HCEC 1CT (cell line): ENCODE data around the gene TEX30.
"Not testable (repeated sequence)": the region's sequence is repeated elsewhere in the genome, so short reads cannot be mapped to it uniquely, and the experiment has no call there.

Source experiments
- DNase-seq: peaks from one replicate; pipeline ENCODE4 v3.0.0-alpha.2; 2017

TEX30 gene

DNA sequence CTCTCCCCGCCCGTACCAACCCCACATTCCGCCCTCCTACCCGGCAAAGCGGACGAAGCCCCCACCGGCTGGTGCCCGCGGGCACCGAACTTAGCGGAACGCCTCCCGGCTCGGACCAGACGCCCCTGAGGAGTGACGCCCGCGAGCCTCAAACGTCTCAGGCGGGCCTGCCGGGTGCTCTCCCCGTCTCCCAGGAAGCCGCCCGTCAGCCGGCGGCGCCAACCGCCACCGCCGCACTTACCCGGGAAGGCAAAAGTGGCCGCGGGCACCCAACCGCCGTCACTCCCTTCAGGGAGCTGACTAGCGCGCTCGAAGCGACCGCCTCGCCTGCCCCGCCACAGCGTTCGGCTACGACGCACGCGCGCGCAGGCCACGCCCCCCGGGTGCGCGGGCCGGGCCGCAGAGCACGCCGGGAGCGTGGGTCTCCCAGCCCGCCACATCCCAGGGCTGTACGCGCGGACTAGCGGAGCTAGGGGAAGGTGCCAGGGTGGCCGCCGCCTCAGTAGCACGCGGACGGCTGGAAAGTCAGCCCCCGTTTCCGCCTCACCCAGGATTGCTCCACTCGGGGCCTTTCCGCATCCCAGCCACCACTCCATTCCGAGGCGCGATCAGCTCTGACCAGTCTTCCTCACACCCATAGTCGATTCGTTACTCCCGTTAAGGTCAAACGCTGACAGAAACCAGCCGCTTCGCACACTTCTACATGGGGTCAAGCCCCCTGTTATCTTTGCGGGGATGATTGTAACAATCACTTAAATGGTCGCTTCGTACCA lies at the start of gene TEX30:
TSS of gene TEX30 (minus strand) at position 346 of the 773 bp plus-strand sequence. CDS start 3,760 bp downstream, outside the sequence.
- DNase-seq = peak; percentile 80

DNA sequence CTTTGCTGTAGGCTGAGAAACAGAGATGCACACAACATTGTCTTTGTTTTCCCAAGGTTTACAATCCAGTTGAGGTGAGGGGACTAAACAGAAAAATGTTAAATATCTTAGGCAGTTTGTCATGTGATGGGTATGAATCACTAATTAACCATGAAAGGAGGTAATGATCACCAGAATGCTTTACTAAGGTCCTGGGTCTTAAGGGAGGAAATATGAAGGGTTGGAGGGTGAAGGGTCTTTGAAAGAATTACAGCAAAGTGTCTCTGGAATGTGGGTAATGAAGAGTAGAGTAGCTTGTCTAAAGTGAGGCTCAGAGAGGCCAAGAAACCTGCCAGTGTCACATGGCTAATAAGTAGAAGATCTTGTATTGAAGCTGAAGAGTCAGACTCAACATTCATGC lies 44.3 kb upstream of the TEX30 start:
- no peak for DNase-seq

DNA sequence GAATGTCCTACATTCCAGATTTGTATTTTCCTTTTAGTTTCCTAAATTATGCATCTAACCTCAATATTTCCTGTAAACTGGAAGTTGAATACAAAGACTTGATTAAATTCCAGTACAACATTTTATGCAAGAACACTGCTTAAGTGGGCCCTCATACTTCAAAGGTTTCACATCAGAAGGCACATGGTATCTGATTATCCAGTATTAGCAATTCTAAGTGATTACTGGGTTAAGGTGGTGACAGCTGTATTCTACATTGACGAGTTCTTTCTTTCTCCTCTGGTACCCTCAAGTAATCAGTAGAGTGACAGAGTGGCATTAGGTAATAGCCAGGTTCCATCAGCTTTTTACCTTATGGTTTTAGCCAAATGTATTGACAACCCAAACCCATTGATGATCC lies 43.7 kb upstream of the TEX30 start:
- no peak for DNase-seq

DNA sequence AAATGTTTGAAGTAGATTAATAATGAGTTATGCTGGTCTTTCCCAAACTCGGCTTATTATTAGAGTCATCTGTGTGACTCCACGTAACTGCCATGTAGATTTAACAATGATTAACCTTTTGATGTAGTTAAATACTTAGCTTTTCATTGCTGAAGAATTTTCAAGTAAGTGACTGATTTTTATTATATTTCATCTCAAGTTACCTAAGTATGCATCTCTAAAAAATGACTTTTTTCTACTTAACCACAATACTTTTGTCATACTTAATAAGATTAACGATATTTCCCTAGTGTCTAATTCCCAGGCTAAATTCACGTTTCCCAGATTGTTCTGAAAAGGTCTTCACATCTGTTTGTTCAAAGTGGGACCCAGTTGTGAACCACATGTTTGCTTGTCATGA lies 43.1 kb upstream of the TEX30 start:
- DNase-seq = no peak

DNA sequence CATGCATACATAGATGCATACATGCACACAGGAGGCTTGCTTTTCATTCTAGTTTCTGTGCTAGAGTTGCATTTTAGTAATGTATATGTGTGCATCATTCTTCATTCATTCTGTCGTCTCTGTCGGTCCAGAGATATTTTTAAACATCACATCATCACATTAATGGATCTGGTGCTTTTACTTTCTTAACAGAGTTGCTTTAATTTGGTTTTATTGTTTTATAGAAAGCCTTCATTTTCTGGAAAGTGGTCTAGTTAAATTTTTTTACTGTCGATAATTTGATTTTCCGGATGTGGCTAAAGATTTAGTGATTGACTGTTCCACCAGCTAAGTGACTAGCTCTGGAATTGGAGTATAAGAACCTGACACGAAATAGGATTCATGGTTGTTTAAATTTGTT lies 42.2 kb upstream of the TEX30 start:
- DNase-seq = no peak

DNA sequence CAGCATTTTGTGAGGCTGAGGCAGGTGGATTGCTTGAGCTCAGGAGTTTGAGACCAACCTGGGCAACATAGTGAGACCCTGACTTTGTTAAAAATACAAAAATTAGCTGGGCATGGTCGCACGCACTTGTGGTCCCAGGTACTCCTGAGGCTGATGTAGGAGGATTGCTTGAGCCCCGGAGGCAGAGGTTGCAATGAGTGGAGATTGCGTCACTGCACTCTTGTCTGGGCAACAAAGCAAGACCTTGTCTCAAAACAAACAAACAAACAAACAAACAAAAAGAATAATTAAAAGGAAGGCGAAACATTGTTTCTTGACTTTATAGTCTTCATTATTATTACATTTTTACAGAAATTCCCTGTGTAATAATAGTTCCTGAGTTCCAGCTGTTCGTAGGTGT lies 41.2 kb upstream of the TEX30 start:
- DNase-seq = no peak

DNA sequence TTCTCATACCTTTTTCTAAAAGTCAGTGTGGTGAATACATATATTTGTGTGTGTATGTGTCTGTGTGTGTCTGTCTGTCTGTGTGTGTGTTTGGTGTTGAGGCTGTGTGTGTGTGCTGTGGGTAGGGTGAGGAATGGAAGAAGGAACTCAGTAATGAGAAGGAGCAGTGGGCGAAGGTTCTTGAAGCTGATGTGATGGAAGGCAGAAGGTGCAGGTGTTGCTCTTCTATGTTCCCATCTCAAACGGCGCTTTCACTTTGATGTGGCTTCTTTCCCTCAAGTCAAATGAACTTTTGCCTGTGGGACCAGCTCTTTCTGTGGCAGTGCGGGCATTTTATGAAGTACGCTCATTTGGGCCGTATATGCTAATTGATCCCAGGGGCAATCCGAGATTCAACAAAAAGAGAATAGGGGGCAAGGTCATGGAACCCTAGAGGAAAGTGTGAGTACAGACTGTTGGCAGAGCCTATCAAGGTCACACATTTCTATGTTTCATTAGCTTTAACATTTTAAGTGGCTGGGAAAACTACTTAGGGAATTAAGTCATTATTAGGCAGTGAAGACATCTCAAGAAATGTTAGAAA lies 40.5 kb upstream of the TEX30 start:
- no peak for DNase-seq

DNA sequence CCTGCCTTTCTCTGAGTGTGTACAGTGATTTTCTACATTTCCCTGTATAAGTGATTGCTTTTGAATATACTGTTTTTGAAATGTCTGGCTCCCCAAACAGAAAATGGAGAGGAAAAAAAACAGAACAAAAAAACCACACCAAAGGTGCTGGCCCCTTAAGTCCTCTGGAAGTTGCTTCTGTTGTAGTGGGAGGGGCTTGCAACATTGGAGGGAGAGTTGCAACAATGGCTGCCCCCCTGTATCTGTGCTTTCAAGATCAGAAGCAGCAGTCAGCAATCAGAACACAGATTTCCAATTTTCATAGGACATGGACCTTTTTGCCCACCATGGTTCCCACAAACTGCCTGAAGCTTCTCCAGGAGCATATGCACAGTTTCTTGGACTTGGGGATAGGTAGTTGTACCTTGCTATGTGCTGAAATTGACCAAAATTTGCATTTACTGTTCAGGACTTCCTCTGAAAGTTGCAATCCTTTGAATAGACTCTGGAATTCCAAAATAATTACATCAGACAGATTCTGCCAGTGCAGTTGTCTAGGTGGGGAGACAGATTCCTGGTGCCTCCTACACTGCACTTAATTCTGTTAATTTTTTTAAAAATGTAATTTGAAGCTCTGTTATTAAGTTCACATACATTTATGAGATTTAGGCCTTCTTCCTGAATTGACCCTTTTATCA lies 39.2 kb upstream of the TEX30 start:
- no peak for DNase-seq

DNA sequence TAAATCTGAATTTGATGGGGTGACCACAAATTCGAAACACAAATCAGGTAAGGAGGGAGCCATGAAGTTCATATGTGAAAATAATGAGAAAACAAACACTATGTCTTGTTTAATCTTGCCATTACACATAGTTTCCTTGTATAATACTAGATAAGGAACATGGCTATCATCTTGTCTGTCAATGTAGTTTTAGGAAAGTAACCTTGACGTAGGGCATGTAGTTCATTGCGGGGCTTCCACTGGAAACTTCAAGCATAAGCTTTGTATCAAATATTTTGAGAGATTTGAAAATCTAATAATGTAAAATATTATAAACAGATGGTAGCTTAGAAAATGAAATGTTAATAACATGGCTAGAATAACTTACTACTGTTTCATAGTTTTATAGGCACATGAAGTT lies 34.1 kb upstream of the TEX30 start:
- no peak for DNase-seq

DNA sequence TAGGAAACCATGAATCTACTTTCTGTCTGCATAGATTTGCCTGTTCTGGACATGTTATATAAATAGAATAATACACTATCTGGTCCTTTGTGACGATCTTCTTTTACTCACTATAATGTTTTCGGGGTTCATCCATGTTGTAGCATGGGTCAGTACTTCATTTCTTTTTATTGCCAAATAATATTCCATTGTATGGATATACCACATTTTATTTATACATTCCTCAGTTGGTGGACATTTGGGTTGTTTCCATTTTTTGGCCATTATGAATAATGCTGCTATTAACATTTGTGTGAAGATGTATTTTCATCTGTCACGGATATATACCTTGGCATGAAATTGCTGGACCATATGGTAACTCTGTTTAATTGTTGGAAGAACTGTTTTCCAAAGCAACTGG lies 32.1 kb upstream of the TEX30 start:
- no peak for DNase-seq

DNA sequence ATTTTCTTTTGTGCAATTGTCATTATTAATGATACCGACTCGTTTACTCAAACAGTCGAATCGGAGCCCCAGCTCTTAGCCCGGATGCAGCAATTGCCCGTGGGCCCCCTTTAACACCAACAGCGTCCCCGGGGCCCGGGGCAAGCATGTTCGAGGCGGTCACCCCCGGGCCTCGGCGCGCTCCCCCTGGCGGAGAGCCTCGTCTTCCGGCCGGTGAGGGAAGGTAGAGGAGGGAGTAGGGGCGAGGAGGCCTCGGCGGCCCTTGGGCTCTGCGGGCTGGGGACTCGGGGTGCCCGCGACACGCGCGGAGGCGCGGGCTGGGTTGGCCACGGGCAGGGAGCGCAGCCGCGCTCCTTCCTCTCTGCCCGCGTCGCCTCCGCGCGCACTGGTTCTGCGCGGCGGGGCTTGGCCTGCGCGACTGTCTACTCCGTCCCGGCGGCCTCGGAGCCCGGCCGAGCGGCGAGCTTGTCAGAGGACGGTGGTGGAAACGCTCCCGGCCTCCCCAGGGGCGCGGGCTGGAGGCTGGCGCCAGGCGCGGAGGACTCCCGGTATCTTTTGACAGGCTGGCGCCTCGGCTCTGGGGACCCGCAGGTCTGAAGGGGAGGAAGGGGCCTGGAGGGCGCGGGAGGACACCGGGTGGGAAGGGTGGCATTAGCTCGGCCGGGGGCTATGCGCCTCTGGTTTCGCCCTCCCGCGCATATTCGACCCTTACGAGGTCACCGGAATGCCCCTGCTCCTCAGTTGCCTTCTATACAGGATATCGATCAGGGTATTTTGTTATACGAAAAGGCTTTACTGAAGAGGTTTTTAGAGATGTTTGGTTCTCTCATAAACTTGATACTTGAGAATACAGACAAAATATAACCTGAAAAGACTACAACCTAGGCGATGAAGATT lies 26.8 kb upstream of the TEX30 start:
- peak; percentile 75 for DNase-seq

DNA sequence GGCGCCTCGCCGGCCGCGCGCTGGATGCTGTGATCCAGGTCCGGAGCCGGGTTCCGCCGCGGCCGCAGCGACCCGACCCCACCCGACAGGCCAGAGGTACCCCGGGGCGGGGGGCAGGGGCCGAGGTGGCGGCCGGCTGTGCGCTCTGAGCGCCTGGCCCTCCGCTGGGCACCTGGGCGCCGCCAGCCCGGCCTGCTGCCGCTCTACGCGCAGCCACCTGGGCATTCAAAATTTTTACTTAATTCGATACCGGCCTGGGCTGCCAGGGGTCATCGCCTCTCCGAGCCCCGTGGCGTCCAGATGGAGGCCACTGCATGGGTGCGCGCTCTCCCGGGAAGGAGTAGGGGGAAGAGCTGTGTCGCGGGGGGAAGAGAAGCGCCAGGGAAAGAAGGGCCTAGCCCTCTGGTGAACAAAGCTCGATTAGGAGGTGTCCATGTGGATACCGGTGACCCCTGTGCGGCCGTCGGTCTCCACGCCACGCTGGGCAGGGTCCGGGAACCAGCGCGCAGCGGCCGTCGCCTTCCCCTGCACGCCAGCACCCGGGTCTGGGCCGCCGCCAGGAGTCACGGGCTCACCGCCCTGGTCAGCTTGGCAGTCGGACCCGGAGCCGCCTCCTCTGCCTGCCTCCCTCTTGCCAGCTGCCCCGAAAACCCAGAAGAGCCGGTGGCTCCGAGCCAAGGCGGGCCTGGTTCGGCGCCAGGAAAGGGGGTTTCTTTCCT lies 26.0 kb upstream of the TEX30 start:
- DNase-seq = peak; percentile 36

DNA sequence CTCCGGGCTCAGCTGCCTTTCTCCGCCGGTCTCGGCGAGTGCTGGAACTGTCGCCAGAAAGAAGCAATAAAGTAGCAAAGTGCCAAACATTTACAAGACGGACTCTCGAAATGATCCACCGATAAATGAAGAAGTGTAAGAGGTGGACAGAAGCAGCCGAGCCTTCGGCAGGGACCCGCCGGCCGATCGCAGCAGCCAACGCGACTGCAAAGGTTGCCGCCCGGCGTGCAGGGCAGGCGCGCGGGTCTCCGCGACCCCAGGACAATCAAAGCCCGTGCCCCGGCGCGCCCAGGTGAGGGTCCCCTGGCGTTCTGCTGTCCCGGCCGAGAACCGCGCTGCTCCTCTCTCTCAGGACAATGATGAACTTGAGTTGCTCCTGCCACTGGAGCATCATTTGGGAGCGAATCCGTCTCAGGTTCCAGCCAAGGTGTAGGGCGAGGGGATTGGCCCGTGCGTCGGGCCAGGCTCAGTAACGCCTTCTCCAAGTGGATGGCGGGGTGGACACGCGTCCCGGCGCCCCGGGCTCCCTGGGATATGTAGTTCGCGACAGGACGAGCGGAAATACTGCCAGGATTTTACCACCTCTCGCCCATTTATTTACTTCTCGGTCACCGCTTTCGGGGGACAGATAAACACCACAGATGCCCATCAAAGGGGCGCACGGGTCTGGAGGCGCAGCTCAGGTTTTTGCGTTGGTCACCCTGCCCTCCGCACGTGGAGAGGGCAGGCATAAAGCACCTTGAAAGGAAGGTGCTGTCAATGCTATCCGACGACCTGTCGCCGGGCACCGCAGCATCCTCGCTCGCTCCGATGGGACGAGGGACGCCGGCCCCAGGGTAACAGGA lies 25.2 kb upstream of the TEX30 start, which contains the start of the genes BIVM and POGLUT2:
TSS of gene BIVM (plus strand) at position 539 of the 845 bp plus-strand sequence. CDS start 8,149 bp downstream, outside the sequence.
TSS of gene POGLUT2 (minus strand) at position 396 of the 845 bp plus-strand sequence. CDS start at position 90, 306 bp downstream.
- peak; percentile 93 for DNase-seq

DNA sequence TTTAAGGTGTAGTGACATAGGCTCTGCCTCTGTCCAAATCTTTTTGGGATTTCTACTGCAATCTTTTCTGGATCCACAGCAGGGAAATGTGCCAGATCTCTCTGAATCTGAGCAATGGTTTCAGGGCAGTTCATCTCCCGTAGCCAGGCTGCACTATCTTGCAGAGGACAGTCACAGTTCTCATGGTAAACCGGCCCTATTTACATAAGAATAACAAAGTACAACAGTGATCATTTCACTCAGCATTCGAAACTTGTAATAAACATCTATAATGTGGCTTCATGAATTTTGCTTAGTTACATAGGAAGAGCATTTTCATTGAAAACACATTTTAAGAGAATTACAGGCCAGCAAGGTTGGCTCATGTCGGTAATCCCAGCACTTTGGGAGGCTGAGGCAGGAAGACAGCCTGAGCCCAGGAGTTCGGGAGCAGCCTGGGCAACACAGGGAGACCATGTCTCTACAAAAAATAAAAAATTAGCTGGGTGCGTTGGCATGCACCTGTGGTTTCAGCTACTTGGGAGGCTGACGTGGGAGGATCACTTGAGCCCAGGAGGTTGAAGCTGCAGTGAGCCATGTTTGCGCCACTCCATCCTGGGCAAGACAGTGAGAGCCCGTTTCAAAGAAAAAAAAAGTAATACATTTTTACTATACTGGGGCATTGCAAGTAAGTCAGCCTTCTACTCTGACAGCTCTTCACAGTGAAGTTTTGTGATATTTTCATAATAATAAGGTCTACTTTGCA lies 20.2 kb upstream of the TEX30 start:
- DNase-seq = no peak

DNA sequence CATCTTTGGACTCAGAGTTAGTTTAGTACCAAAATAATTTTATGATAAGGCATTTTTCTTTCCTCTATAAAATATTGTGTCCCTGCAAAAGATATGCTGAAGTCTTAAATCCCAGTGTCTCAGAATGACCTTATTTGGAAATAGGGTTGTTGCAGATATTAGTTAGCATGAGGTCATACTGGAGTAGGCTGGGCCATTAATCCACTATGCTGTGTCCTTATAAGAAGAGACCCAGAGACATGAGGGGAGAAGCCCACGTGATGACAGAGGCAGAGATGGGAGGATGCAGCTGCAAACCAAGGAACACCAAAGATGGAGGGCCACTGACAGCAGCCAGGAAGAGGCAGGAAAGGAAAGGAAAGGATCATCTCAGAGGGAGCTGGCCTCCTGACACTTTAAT lies 18.8 kb upstream of the TEX30 start:
- DNase-seq = no peak

DNA sequence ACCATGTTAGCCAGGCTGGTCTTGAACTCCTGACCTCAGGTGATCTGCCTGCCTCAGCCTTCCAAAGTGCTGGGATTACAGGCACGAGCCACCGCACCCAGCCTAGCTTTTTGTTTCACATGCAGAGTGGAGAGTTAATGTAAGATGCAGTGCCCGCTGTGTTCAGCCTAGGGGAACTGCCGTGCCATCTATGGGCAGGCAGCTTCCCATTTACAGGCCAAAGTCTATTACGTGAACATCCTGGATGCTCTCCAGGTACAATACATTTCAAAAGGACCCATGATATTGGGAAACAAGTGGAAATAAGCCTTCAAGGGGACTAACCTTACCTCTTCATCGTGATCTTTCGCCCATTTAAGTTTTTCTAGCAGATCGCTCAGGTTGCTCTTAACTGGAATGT lies 15.1 kb upstream of the TEX30 start:
- DNase-seq = no peak

DNA sequence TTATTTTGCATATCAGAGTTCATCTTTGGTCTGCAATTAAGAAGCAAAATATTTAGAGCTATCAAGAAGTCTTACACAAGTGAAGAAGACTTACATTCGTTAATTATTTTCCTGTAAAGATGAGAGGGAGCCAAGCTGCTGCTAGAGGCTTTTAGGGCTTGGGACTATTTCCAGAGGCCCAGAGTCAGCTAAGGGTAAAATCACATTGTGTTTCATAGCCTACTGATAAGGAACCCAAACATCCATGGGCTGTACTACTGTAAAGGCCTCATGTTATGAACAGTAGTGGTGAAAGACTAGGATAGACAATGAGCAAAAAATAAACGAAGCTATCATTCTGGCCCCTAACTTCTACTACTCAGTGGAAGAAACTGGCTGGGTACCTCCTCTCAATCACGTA lies 10.9 kb upstream of the TEX30 start:
- no peak for DNase-seq

DNA sequence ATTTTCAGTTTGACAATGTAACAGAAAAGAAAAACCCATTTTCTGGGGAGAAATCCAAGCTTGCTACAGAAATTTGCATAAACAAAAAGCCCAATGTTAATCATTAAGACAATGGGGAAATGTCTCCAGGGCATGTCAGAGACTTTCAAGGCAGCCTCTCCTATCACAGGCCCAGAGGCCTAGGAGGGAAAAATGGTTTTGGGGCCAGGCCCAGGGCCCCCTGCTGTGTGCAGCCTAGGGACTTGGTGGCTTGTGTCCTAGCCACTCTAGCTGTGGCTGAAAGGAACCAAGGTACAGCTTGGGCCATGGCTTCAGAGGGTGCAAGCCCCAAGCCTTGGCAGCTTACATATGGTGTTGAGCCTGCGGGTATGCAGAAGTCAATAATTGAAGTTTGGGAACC lies 8.0 kb upstream of the TEX30 start:
- DNase-seq = no peak

DNA sequence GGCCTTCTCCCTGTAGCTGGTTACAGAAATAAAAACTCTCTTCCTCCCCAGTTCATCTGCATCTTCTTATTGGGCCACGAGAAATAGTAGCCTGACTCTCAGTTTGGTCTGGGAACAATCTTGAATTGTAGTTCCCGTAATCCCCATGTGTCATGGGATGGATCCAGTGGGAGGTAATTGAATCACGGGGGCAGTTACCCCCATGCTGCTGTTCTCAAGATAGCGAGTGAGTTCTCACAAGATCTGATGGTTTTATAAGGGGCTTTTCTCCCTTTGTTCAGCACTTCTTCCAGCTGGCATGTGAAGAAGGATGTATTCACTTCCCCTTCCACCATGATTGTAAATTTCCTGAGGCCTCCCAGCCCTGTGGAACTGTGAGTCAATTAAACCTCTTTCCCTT lies 7.1 kb upstream of the TEX30 start:
- not testable (repeated sequence) for DNase-seq

DNA sequence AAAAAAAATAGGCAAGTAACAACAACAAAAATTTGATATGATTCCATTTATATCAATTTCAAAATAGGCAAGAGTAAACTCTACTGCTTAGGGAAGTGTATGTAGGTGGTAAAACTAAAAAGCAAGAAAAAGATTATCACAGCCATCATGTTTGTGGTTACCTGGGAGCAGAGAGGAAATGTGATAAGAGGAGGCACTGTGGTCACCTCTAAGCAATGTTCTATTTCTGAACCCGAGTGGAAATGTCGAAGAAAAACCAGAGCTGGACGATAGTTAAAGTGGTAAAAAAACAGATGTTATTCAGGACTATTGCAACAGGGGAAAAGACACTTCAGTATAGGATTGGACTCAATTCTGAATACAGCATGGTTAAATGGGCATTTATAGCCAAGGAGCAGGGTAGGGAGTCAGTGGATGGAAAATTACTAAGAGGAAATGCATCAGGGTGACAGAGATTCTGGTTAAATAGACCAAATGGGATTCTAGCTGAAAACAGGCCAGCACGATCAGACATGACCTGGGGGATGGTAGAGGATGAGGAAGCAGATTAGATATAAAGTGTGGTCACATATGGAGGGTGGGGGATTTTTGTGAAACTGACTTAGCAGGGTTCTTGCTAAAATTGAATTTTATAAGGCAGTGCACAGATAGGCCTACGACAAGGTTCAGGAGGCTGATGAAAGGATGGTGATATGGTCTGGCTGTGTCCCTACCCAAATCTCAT lies 6.0 kb upstream of the TEX30 start:
- DNase-seq = no peak
